ENCODE data around the gene EIF4G3. TPM values are rescaled to one million over a fixed set of nuclear protein-coding genes. Genes with fewer than 3 reads are reported as not detected.
"Not testable (repeated sequence)": the region's sequence is repeated elsewhere in the genome, so short reads cannot be mapped to it uniquely, and the experiment has no call there.

The EIF4G3 gene
- polyA plus RNA-seq, 4 donors: 10.8 to 32.1 (median 20.1) TPM

DNA sequence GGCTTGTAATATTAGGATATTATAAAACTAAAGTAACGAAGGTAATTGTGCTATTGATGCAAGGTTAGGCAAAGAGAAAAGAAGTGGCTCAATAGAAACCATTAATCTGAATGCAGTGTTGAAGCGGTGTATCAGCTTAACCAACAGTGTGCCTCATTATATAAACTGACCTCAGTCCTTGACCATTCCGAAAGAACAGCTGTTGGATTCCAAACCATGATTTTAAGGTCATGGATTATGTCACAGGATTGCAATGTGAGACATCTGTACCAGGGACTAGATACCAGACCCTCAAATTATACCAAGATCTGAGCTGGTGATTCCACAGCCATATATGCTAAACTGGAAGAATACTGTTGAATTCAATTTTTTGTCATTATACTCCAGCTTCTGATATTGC is 255.4 kb downstream of the EIF4G3 start:
- WGBS, 3 donors: 82 to 98% (median 94%) methylated on average over 3 of the region's 3 CpGs
- Histone ChIP-seq H3K4me3 (ENCODE audit: low read depth in 1 of 3, low read length in 3 of 3) (no peak overlapping the region), H3K9me3 (ENCODE audit: control insufficient read depth in 2 of 2, insufficient read depth in 1 of 2, low read depth in 1 of 2, low read length in 1 of 2) (no peaks in the 10 kb centered on the region), H3K27me3 (ENCODE audit: control insufficient read depth in 3 of 3, insufficient read depth in 3 of 3, low read length in 3 of 3) (no peaks in the 10 kb centered on the region), H3K4me1 (ENCODE audit: control insufficient read depth in 3 of 3, insufficient read depth in 2 of 3, low read depth in 1 of 3, low read length in 2 of 3) (no peaks in the 10 kb centered on the region), H3K36me3 (ENCODE audit: control insufficient read depth in 3 of 3, insufficient read depth in 2 of 3, low read depth in 1 of 3, low read length in 3 of 3) (peaks cover under 1 to 5% (median 2%) of the 10 kb centered on the region in 3 donors), H3K27ac (ENCODE audit: low read depth in 1 of 3, low read length in 2 of 3) (no peak overlapping the region)
- DNase-seq (no peak), FAIRE-seq (no peak)

DNA sequence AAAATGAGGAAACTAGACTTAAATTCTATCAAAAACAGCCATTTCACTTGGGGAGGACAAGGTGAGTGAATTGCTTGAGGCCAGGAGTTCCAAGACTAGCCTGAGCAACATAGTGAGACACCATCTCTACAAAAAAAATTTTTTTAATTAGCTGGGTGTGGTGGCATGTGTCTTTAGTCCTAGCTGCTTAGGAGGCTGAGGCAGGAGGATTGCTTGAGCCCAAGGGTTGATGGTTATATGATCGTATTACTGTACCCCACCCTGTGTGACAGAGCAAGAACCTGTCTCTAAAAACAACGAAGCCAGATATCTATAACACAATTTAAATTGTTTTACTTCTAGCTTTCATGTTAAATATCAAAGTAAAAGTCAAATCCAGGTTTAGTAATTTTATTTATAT is 263.5 kb downstream of the EIF4G3 start:
- FAIRE-seq (no peak), DNase-seq (no peak)
- H3K27me3 ChIP-seq (ENCODE audit: control insufficient read depth in 3 of 3, insufficient read depth in 3 of 3, low read length in 3 of 3): no peaks in the 10 kb centered on the region
- WGBS, 3 donors: 94 to 97% (median 96%) methylated on average over 2 of the region's 2 CpGs
- H3K36me3 ChIP-seq (ENCODE audit: control insufficient read depth in 3 of 3, insufficient read depth in 2 of 3, low read depth in 1 of 3, low read length in 3 of 3): peaks cover 0 to 4% (median 0%) of the 10 kb centered on the region in 3 donors
- no peak overlapping the region for H3K27ac ChIP-seq (ENCODE audit: low read depth in 1 of 3, low read length in 2 of 3)
- H3K9me3 ChIP-seq (ENCODE audit: control insufficient read depth in 2 of 2, insufficient read depth in 1 of 2, low read depth in 1 of 2, low read length in 1 of 2): no peaks in the 10 kb centered on the region
- no peak overlapping the region for H3K4me3 ChIP-seq (ENCODE audit: low read depth in 1 of 3, low read length in 3 of 3)
- H3K4me1 ChIP-seq (ENCODE audit: control insufficient read depth in 3 of 3, insufficient read depth in 2 of 3, low read depth in 1 of 3, low read length in 2 of 3): no peaks in the 10 kb centered on the region

DNA sequence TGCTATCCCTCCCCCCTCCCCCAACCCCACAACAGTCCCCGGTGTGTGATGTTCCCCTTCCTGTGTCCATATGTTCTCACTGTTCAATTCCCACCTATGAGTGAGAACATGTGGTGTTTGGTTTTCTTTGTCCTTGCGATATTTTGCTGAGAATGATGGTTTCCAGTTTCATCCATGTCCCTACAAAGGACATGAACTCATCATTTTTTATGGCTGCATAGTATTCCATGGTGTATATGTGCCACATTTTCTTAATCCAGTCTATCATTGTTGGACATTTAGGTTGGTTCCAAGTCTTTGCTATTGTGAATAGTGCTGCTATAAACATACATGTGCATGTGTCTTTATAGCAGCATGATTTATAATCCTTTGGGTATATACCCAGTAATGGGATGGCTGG is 269.2 kb downstream of the EIF4G3 start:
- not testable (repeated sequence) for H3K36me3 ChIP-seq (ENCODE audit: control insufficient read depth in 3 of 3, insufficient read depth in 2 of 3, low read depth in 1 of 3, low read length in 3 of 3); H3K4me3 ChIP-seq (ENCODE audit: low read depth in 1 of 3, low read length in 3 of 3); FAIRE-seq; H3K27me3 ChIP-seq (ENCODE audit: control insufficient read depth in 3 of 3, insufficient read depth in 3 of 3, low read length in 3 of 3); H3K27ac ChIP-seq (ENCODE audit: low read depth in 1 of 3, low read length in 2 of 3); H3K9me3 ChIP-seq (ENCODE audit: control insufficient read depth in 2 of 2, insufficient read depth in 1 of 2, low read depth in 1 of 2, low read length in 1 of 2); DNase-seq; H3K4me1 ChIP-seq (ENCODE audit: control insufficient read depth in 3 of 3, insufficient read depth in 2 of 3, low read depth in 1 of 3, low read length in 2 of 3)
- WGBS, 3 donors: 87 to 100% (median 95%) methylated on average over 1 to 2 of the region's 2 CpGs

DNA sequence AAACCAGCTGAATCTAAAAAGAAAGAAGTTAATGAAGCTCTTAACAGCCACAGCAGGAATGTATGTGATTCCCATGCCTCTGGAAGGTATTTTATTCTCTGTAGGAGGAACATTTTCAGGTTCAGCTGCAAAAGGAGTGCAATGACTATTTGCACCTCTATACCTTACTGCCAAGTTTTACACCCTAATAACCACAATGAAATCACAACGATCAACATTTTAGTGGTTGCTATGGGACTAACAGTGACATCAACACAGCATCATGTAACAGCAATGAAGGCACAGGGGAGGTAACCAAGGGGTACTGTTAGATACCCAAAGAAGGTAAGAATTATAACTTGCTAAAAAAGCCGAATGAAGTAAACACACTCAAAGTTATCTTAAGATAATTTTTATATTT is 273.3 kb downstream of the EIF4G3 start:
- Histone ChIP-seq H3K36me3 (ENCODE audit: control insufficient read depth in 3 of 3, insufficient read depth in 2 of 3, low read depth in 1 of 3, low read length in 3 of 3) (peaks cover 0 to 6% (median 3%) of the 10 kb centered on the region in 3 donors), H3K4me1 (ENCODE audit: control insufficient read depth in 3 of 3, insufficient read depth in 2 of 3, low read depth in 1 of 3, low read length in 2 of 3) (no peaks in the 10 kb centered on the region), H3K27me3 (ENCODE audit: control insufficient read depth in 3 of 3, insufficient read depth in 3 of 3, low read length in 3 of 3) (no peaks in the 10 kb centered on the region), H3K4me3 (ENCODE audit: low read depth in 1 of 3, low read length in 3 of 3) (no peak overlapping the region), H3K9me3 (ENCODE audit: control insufficient read depth in 2 of 2, insufficient read depth in 1 of 2, low read depth in 1 of 2, low read length in 1 of 2) (no peaks in the 10 kb centered on the region), H3K27ac (ENCODE audit: low read depth in 1 of 3, low read length in 2 of 3) (no peak overlapping the region)
- no peak for FAIRE-seq
- 60 to 77% (median 65%) methylated on average over 2 of the region's 2 CpGs for WGBS, 3 donors
- DNase-seq: no peak

DNA sequence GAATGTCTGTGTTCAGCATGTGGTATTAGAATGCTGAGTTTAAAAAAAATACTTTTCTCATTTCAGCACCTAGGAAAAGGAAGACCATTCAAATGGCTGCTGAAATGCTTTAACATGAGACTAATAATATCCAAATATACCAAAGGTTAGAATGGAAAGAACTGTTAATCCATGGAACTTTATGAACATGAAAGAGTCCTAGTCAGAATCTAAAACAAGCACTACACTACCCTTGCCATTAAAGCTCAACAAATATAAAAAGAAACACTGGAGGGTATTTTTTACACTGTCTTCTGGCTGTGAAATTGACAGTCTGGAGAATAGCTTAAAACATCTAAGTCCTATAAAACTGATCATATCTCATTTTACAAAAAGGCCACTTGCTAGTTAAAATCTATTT is 276.6 kb downstream of the EIF4G3 start:
- Histone ChIP-seq H3K36me3 (ENCODE audit: control insufficient read depth in 3 of 3, insufficient read depth in 2 of 3, low read depth in 1 of 3, low read length in 3 of 3) (peaks cover 0 to 7% (median 3%) of the 10 kb centered on the region in 3 donors), H3K27me3 (ENCODE audit: control insufficient read depth in 3 of 3, insufficient read depth in 3 of 3, low read length in 3 of 3) (no peaks in the 10 kb centered on the region), H3K4me1 (ENCODE audit: control insufficient read depth in 3 of 3, insufficient read depth in 2 of 3, low read depth in 1 of 3, low read length in 2 of 3) (peaks cover 0 to 2% (median 0%) of the 10 kb centered on the region in 3 donors), H3K4me3 (ENCODE audit: low read depth in 1 of 3, low read length in 3 of 3) (no peak overlapping the region), H3K9me3 (ENCODE audit: control insufficient read depth in 2 of 2, insufficient read depth in 1 of 2, low read depth in 1 of 2, low read length in 1 of 2) (no peaks in the 10 kb centered on the region), H3K27ac (ENCODE audit: low read depth in 1 of 3, low read length in 2 of 3) (no peak overlapping the region)
- FAIRE-seq (no peak), DNase-seq (no peak)

DNA sequence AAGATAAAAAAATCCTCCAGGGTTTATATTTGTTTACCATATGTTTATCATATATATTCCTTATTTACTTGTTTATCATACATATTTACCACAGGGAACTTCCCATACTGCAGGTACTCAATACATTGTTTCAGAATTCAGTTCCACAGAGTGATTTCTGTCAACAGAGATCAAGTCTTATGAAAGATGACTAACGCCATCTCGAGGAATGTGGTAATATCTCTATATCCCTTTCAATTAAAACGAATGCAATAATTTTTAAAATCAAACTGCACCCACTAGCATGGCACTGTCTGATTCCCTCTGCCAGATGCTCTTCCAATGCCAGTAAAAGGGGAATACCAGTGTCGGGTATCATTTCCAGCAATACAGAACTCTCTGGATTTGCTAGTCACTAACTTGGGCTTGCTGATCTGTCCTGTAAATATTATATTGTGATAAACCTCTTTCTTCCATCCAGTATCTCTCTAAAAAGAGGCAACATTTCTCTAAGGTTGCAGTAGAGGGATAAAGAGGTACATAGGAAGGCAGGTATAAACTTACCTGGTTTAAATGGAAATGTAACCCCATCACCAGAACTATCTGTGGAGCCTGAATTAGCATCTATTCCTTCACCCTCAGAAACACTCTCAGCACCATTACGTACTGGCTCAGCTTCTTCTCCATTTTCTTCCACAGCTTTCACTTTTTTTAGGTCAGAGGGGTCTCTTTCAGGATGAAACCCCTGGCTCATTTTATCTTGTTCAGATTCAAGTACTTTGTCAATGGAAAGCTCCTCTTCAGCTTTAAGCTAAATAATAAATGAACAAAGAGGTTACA is 277.3 kb downstream of the EIF4G3 start:
- peaks cover 0 to 6% (median 2%) of the 10 kb centered on the region in 3 donors for H3K36me3 ChIP-seq (ENCODE audit: control insufficient read depth in 3 of 3, insufficient read depth in 2 of 3, low read depth in 1 of 3, low read length in 3 of 3)
- WGBS, 3 donors: 93 to 96% (median 93%) methylated on average over 5 of the region's 5 CpGs
- FAIRE-seq: no peak

GRCh38 chr1:20896826-20897225 is 279.9 kb downstream of the EIF4G3 start:
- H3K4me3 ChIP-seq (ENCODE audit: low read depth in 1 of 3, low read length in 3 of 3): no peak overlapping the region
- DNase-seq (peak; percentile 40 to 74), FAIRE-seq (no peak)
- H3K9me3 ChIP-seq (ENCODE audit: control insufficient read depth in 2 of 2, insufficient read depth in 1 of 2, low read depth in 1 of 2, low read length in 1 of 2): no peaks in the 10 kb centered on the region
- peaks cover 0 to 2% (median 0%) of the 10 kb centered on the region in 3 donors for H3K4me1 ChIP-seq (ENCODE audit: control insufficient read depth in 3 of 3, insufficient read depth in 2 of 3, low read depth in 1 of 3, low read length in 2 of 3)
- no peaks in the 10 kb centered on the region for H3K27me3 ChIP-seq (ENCODE audit: control insufficient read depth in 3 of 3, insufficient read depth in 3 of 3, low read length in 3 of 3)
- WGBS, 3 donors: 19 to 48% (median 35%) methylated on average over 1 of the region's 1 CpG
- no peak overlapping the region for H3K27ac ChIP-seq (ENCODE audit: low read depth in 1 of 3, low read length in 2 of 3)
- peaks cover 3 to 15% (median 11%) of the 10 kb centered on the region in 3 donors for H3K36me3 ChIP-seq (ENCODE audit: control insufficient read depth in 3 of 3, insufficient read depth in 2 of 3, low read depth in 1 of 3, low read length in 3 of 3)

More for the DNA sequence above, 277.3 kb downstream of the EIF4G3 start:
- H3K4me1 ChIP-seq (ENCODE audit: control insufficient read depth in 3 of 3, insufficient read depth in 2 of 3, low read depth in 1 of 3, low read length in 2 of 3): peaks cover 0 to 2% (median 0%) of the 10 kb centered on the region in 3 donors
- H3K27ac ChIP-seq (ENCODE audit: low read depth in 1 of 3, low read length in 2 of 3): no peak overlapping the region
- DNase-seq: no peak
- H3K27me3 ChIP-seq (ENCODE audit: control insufficient read depth in 3 of 3, insufficient read depth in 3 of 3, low read length in 3 of 3): no peaks in the 10 kb centered on the region
- H3K9me3 ChIP-seq (ENCODE audit: control insufficient read depth in 2 of 2, insufficient read depth in 1 of 2, low read depth in 1 of 2, low read length in 1 of 2): no peaks in the 10 kb centered on the region
- H3K4me3 ChIP-seq (ENCODE audit: low read depth in 1 of 3, low read length in 3 of 3): no peak overlapping the region

GRCh38 chr1:20893931-20894330 is 282.8 kb downstream of the EIF4G3 start:
- WGBS, 3 donors: 91 to 100% (median 91%) methylated on average over 1 of the region's 1 CpG
- FAIRE-seq (no peak), DNase-seq (no peak)
- Histone ChIP-seq H3K27me3 (ENCODE audit: control insufficient read depth in 3 of 3, insufficient read depth in 3 of 3, low read length in 3 of 3) (no peaks in the 10 kb centered on the region), H3K4me3 (ENCODE audit: low read depth in 1 of 3, low read length in 3 of 3) (no peak overlapping the region), H3K9me3 (ENCODE audit: control insufficient read depth in 2 of 2, insufficient read depth in 1 of 2, low read depth in 1 of 2, low read length in 1 of 2) (no peaks in the 10 kb centered on the region), H3K4me1 (ENCODE audit: control insufficient read depth in 3 of 3, insufficient read depth in 2 of 3, low read depth in 1 of 3, low read length in 2 of 3) (peaks cover 0 to 2% (median 0%) of the 10 kb centered on the region in 3 donors), H3K36me3 (ENCODE audit: control insufficient read depth in 3 of 3, insufficient read depth in 2 of 3, low read depth in 1 of 3, low read length in 3 of 3) (peaks cover 6 to 21% (median 8%) of the 10 kb centered on the region in 3 donors), H3K27ac (ENCODE audit: low read depth in 1 of 3, low read length in 2 of 3) (no peak overlapping the region)

Measured in small intestine (tissue), 7 donors.